Testis (tissue), 3 donors: ENCODE data around the gene TM7SF3. TPM values are rescaled to one million over a fixed set of nuclear protein-coding genes. Genes with fewer than 3 reads are reported as not detected.
"Not testable (repeated sequence)": the region's sequence is repeated elsewhere in the genome, so short reads cannot be mapped to it uniquely, and the experiment has no call there.

Experiments used
- DNase-seq: peaks from one replicate; pipeline ENCODE4 v3.0.0-alpha.2; 2019
- H3K27ac ChIP-seq, 2 donors: fragments of 200-600 bp; sonication (generic); one replicate each; pipeline ENCODE4 v1.5.1; 2019
- H3K27me3 ChIP-seq: fragments of 200-600 bp; sonication (generic); one replicate; pipeline ENCODE4 v1.5.1; 2019
- H3K36me3 ChIP-seq: fragments of 200-600 bp; sonication (generic); one replicate; pipeline ENCODE4 v1.5.1; 2017; ENCODE audit warnings: low read depth; ENCODE audit errors: missing control alignments
- H3K4me1 ChIP-seq: fragments of 200-600 bp; sonication (generic); one replicate; pipeline ENCODE4 v1.5.1; 2019
- H3K4me3 ChIP-seq, 2 donors: fragments of 200-600 bp; sonication (generic); one replicate each; pipeline ENCODE4 v1.5.1; 2017 to 2019
- H3K9me3 ChIP-seq: fragments of 200-600 bp; sonication (generic); one replicate; pipeline ENCODE4 v1.5.1; 2017
- POLR2A ChIP-seq: fragments of 450-650 bp; IDR thresholded peaks from one replicate; pipeline ENCODE4 v1.6.1; 2017; ENCODE audit warnings: antibody characterized with exemption, mild to moderate bottlenecking, moderate library complexity
- WGBS, 2 donors: methylation state at CpG; one replicate each; pipeline ENCODE4 v1.1.5; 2018; 5-methylcytosine and 5-hydroxymethylcytosine counted together
- intact Hi-C: fragments of 100-400 bp; cut with DNase I; formaldehyde crosslinking; loops from one replicate; pipeline ENCODE4 v1.15.1; 2023; ENCODE audit warnings: low total_unique reads
- polyA plus RNA-seq: library from polyadenylated mRNA; stranded (reverse); fragments of 350-450 nt; fragmentation: Illumina TruSeq; extraction: RNeasy Lipid Tissue Mini Kit (QIAGEN cat#74804); gene quantifications from one replicate; pipeline ENCODE4 v1.2.3, GENCODE V29; 2014; ENCODE audit warnings: low read depth, low replicate concordance; ENCODE audit not compliant: insufficient read depth
- total RNA-seq, 2 donors: library from RNA; depleted of rRNA; stranded (reverse); fragments of >200 nt; gene quantifications; one replicate each; pipeline ENCODE4 v1.2.3, GENCODE V29; 2016
- TF ChIP-seq, protein P1 (sequence below), 3 experiments: fragments of 450-650 bp in 2 of 3; fragments of 200-600 bp in 1 of 3; sonication (generic) in 1 of 3; IDR thresholded peaks; one replicate each; pipeline ENCODE4 v1.5.1; 2016 to 2019; ENCODE audit warnings: antibody characterized with exemption in 3 of 3, mild to moderate bottlenecking in 2 of 3, moderate library complexity in 1 of 3

The TM7SF3 gene
- total and polyA plus RNA-seq, 3 donors from 2014 or later, result 64.4 to 73.1 (median 69.6) TPM

- TF ChIP-seq, protein P1, sequence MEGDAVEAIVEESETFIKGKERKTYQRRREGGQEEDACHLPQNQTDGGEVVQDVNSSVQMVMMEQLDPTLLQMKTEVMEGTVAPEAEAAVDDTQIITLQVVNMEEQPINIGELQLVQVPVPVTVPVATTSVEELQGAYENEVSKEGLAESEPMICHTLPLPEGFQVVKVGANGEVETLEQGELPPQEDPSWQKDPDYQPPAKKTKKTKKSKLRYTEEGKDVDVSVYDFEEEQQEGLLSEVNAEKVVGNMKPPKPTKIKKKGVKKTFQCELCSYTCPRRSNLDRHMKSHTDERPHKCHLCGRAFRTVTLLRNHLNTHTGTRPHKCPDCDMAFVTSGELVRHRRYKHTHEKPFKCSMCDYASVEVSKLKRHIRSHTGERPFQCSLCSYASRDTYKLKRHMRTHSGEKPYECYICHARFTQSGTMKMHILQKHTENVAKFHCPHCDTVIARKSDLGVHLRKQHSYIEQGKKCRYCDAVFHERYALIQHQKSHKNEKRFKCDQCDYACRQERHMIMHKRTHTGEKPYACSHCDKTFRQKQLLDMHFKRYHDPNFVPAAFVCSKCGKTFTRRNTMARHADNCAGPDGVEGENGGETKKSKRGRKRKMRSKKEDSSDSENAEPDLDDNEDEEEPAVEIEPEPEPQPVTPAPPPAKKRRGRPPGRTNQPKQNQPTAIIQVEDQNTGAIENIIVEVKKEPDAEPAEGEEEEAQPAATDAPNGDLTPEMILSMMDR (IDR thresholded peaks at IDR 0.05), result no peak
- TF ChIP-seq POLR2A, result no peak
- Histone ChIP-seq H3K4me3 (no peak overlapping the region), H3K4me1 (no peaks in the 10 kb centered on the region), H3K27ac (no peak overlapping the region), H3K9me3 (no peaks in the 10 kb centered on the region), H3K27me3 (no peaks in the 10 kb centered on the region), H3K36me3 (no peaks in the 10 kb centered on the region)
- intact Hi-C loops, result no loop called here
- 83 to 90% methylated on average over 3 of the region's 3 CpGs for WGBS, 2 donors
- no peak for DNase-seq
Measured at GRCh38 chr12:26966842-26967241, 47.3 kb downstream of the TM7SF3 start.

DNA sequence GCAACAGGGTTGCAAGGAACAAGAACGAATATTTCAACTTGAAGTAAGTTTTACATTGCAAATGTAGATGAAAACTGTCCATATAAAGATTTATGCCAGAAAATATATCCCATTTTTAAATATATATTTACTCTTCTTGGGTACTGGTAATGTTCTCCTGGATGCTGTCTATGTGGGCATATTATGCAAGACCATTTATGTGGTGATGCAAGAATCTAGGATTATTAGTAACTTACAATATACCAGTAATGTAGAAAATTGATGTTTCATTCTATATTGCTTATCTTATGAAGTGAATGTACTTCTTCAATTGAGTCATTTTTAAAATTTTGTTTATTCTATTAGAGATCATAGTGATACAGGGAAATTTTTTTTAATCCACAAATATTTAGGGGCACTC lies 50.8 kb downstream of the TM7SF3 start:
- no peaks in the 10 kb centered on the region for H3K36me3 ChIP-seq
- no peak overlapping the region for H3K4me3 ChIP-seq
- WGBS, 2 donors, result 90 to 93% methylated on average over 1 of the region's 1 CpG

DNA sequence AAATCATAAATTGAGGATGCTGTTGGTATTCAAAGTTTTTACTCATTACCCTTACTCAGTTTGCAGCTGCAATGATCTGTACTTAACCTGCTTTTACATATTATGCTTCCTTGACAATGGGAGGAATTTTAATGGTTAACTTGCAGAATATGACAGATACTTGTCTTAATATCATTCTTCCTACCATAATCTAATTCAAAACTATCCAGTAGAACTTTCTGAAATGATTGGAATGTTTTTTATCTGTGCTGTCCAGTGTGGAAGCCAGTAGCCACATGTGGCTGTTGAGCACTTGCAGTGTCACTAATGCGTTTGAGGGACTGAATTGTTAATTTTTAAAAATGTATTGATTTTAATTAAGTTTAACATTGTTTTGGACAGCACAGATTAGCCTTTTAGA lies 52.4 kb downstream of the TM7SF3 start:
- H3K4me1 ChIP-seq, result no peaks in the 10 kb centered on the region
- no peak for DNase-seq
- intact Hi-C loops, result no loop called here
- H3K27me3 ChIP-seq, result no peaks in the 10 kb centered on the region
- H3K36me3 ChIP-seq, result no peaks in the 10 kb centered on the region
- no peak overlapping the region for H3K4me3 ChIP-seq
- TF ChIP-seq, protein P1 (IDR thresholded peaks at IDR 0.05), result no peak
- no peak for TF ChIP-seq POLR2A
- no peaks in the 10 kb centered on the region for H3K9me3 ChIP-seq
- WGBS, 2 donors, result 73 to 81% methylated on average over 1 of the region's 1 CpG
- H3K27ac ChIP-seq, result no peak overlapping the region

More for the DNA sequence above, 50.8 kb downstream of the TM7SF3 start:
- no peaks in the 10 kb centered on the region for H3K27me3 ChIP-seq
- no peaks in the 10 kb centered on the region for H3K9me3 ChIP-seq
- intact Hi-C loops, result no loop called here
- no peaks in the 10 kb centered on the region for H3K4me1 ChIP-seq
- TF ChIP-seq POLR2A, result no peak
- TF ChIP-seq, protein P1 (IDR thresholded peaks at IDR 0.05), result no peak
- H3K27ac ChIP-seq, result no peak overlapping the region
- DNase-seq, result no peak

DNA sequence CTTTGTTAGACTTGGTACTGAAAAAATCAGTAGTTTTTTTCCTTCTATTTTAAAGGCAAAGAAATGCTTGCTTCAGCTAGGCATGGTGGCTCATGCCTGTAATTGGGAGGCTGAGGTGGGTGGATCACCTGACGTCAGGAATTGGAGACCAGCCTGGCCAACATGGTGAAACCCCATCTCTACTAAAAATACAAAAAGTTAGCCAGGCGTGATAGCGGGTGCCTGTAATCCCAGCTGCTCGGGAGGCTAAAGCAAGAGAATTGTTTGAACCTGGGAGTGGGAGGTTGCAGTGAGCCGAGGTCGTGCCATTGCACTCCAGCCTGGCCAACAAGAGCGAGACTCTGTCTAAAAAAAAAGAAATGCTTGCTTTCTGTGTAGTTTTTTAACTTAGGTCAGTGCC lies 52.8 kb downstream of the TM7SF3 start:
- H3K27ac ChIP-seq, H3K27me3 ChIP-seq, H3K36me3 ChIP-seq, DNase-seq, intact Hi-C loops, H3K4me1 ChIP-seq, H3K4me3 ChIP-seq, H3K9me3 ChIP-seq: not testable (repeated sequence)
- 87 to 92% methylated on average over 7 of the region's 7 CpGs for WGBS, 2 donors

DNA sequence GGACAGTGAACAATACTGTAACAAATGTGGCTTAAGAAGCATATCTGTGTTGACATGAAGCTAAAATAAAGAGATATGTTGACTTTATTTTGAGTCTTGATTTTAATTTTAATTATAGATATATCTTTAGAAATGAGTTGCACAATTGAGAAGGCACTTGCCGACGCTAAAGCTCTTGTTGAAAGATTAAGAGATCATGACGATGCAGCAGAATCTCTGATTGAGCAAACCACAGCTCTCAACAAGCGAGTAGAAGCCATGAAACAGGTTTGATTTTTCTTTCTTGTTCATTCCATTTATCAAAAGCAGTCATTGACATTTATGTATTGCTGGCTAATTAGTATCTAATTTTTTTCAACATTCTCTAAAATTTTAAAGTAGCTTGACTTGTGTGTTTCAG lies 60.2 kb downstream of the TM7SF3 start:
- no peaks in the 10 kb centered on the region for H3K9me3 ChIP-seq
- TF ChIP-seq POLR2A, result no peak
- TF ChIP-seq, protein P1 (IDR thresholded peaks at IDR 0.05), result no peak

More for the DNA sequence above, 60.2 kb downstream of the TM7SF3 start:
- intact Hi-C loops, result no loop called here
- Histone ChIP-seq H3K4me3 (no peak overlapping the region), H3K4me1 (no peaks in the 10 kb centered on the region), H3K27me3 (no peaks in the 10 kb centered on the region), H3K36me3 (no peaks in the 10 kb centered on the region), H3K27ac (no peak overlapping the region)
- WGBS, 2 donors, result 88 to 89% methylated on average over 4 of the region's 4 CpGs
- DNase-seq, result no peak
